Measurements from ENCODE around the gene PDXK.
A peak's percentile ranks its signal among the peaks of the same experiment; 100 is the strongest.

PDXK gene

DNA sequence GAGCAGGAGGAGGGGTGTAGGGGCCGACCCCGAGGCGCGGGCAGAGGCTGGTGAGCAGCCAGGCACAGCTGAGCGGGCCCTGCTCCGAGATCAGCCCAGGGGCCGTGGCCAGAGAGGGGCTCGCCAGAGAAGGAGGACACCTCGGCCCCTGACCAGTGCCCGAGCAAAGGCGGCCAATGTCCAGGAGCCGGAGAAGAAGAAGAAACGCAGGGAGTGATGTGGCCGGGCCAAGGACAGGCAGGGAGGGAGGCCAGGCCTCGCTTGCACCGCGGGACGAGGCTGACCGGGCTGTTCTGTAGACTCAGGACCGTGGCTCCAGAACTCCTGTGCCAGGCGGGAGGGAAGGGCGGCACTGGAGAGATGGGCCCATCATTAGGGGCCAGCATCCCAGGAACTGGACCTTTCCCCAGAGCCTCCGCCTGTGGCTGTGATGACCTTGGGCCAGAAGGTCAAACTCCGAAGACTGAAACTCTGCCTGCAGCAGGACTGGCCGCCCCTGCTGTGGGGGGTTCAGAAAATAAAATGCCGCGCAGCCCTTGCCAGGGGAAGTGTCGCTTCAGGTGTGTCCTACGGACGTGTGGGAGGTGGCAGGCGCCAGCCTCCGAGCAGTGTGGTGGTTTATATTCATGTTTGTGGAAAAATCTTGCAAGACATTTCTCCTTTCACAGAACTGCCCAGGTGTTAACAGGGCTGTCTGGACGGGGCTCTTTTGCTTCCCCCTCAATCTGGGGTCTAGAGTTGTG, 84.8 kb downstream of the PDXK start:
- no peak for DNase-seq (ENCODE audit: low spot score)

DNA sequence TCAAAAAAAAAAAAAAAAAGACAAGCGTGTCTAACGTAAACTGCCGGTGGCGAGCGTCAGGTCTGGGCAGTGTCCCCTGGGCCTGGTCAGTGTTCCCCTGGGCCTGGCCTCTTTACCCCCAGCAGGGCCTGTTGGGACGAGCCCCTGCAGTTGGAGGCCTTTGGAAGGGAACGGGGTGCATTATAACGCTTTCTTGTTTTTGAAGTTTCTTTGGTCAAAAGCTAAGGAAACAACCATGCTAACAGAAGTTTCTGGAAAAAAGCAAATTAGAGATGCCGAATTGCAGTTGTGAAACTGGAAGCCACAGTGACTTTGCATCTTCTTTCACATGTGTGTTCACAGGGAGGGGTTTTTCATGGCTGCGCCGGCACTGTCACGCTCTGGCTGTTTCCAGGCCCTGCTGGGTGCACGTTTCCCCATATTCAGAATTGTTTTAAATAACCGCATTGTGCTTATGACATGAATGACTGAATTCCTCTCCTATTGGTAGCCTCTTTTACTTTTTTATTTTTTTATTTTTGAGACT, 86.4 kb downstream of the PDXK start:
- DNase-seq (ENCODE audit: low spot score): no peak

DNA sequence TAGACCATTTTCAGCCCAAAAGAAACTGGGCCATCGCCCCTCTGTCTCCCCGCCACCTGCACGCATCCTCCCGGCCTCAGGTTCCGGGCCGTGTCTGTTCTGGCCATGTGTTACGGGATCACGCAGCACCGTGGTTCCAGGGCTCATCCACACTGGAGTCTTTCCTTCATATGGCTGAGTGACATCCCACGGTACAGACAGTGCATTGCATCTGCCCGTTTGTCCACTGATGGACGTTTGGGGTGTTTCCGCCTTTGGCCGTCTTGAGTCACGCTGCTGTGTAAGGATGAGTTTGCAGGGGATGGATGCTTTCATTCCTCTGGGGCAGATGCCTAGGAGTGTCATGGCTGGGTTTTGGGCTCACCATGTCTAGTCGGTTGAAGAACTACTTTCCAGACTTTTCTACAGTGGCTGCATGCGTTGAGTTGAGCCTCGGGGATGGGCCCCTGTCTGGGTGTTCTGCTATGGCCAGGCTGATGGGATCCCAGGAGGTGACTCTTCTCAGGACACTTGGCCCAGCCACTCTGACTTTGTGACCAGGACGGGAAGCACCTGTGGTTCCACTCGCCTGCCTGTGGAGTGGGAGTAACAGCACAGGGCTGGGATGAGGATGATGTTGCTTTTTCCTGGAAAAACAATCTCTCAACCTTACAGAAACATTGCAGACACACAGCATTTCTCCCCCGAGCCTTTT, 87.2 kb downstream of the PDXK start:
- DNase-seq (ENCODE audit: low spot score): no peak

DNA sequence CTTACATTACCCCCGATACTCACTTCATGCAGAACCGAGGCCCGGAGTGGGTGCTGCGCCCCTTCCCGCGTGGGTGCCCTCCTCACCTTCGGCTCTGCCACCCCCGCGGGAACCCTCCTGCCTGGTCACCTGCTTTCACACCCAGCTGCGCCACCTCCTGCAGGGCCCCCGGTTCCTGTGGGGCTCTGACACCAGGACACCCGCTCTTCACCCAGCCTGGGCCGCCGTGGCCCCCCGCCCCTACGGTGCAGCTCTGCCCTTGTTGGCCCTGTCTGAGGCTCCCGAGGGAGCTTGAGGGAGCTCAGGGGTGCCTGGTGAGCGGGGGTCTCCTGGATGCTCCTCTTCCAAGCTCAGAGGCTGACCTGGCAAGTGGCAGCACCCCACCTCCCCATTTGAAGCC, 89.4 kb downstream of the PDXK start:
- DNase-seq (ENCODE audit: low spot score): no peak

DNA sequence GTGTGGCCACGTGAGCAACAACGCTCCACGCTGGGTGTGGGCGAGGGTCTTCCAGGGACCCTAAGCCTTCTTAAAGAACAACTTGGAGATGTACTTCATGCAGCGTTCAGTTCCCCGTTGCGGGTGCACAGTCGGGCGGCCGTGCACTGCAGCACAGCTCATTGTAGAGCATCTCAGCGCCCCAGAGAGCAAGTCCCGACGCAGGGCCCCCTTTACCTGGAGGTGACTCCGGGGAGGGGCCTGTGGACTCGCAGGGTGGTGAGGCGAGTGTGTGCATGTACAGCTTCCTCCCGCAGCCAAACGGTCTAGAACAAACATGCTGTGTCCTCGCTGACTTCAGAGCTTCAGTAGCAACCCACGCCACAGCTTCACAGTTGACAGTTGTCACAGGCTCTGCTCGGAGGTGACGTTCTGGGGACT, 89.9 kb downstream of the PDXK start:
- no peak for DNase-seq (ENCODE audit: low spot score)

DNA sequence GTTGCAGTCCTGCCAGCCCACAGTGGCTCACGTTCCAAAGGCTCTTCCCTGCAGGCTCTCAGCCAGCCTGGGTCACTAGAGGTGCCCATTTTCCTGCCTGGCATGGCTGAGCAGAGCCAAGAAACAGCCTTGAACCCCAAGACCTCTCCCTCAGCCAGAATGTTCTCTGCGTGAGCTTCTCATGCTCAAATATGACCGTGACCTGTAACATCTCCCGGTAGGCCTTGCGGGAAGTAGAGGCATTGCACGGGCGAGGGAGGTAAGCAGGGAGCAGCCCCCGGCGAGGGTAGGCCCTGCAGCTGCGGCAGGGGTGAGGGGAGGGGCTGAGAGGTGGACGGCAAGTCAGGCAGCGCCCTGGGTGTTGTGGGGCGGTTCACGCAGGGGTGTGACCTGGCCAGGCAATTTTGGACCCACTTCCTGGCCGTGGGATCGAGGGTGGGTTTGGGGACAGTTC, 90.4 kb downstream of the PDXK start:
- DNase-seq (ENCODE audit: low spot score): no peak

DNA sequence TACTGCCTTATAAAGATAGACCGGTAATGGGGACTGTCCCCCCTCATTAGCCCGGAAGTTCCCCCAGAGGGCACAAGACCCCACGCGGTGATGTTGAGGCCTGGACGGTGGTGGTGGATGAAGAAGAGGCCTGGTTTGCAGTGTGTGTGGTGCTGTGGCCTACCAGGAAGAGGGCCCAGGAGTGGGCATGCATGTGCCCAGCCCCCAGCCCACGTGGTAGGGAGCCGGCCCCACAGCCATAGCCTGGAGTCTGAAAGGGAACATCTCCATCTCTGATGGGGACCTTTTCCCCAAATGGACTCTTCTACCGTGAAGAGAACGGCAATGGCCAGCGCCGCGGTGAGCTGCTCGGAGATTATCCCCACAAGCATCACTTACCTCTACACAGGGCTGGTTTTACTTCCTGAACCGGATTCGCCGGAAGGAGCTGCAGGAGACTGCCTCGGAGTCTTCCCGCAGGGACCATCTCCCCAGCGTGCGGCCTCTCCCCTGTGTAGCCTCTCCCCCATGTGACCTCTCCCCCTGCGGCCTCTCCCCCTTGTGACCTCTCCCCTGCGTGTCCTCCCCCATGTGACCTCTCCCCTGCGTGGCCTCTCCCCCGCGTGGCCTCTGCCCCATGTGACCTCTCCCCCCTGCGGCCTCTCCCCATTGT, 91.0 kb downstream of the PDXK start:
- no peak for DNase-seq (ENCODE audit: low spot score)

DNA sequence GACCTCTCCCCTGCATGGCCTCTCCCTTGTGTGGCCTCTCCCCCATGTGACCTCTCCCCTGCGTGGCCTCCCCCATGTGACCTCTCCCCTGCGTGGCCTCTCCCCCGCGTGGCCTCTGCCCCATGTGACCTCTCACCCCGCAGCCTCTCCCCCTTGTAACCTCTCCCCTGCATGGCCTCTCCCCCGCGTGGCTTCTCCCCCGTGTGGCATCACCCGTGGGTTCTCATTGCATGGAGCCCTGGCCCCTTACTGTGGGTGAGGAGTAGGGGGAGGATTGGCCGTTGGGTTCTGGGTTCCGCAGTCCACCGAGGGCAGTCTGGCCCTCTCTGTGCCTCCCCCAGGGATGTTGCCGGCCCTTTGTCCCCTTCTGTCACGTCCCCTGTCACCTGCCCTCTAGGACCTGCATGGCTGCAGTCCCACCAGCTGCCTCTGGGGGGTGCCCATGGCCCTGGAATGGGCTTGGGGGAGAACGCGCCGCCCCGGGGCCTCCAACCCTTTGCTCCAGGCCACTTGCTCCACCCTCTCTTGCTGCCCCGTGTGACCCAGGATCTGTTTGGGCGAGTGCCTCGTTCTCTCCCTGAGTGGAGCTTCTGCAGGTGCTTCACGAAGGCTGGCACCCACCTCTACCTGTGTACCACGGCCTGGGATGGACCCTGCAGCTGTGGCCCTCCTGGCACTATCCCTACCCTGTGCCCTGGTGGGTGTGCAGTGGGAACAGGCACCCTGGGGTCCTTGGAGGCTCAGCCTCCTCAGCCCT, 91.8 kb downstream of the PDXK start:
- DNase-seq (ENCODE audit: low spot score): peak; percentile 86

DNA sequence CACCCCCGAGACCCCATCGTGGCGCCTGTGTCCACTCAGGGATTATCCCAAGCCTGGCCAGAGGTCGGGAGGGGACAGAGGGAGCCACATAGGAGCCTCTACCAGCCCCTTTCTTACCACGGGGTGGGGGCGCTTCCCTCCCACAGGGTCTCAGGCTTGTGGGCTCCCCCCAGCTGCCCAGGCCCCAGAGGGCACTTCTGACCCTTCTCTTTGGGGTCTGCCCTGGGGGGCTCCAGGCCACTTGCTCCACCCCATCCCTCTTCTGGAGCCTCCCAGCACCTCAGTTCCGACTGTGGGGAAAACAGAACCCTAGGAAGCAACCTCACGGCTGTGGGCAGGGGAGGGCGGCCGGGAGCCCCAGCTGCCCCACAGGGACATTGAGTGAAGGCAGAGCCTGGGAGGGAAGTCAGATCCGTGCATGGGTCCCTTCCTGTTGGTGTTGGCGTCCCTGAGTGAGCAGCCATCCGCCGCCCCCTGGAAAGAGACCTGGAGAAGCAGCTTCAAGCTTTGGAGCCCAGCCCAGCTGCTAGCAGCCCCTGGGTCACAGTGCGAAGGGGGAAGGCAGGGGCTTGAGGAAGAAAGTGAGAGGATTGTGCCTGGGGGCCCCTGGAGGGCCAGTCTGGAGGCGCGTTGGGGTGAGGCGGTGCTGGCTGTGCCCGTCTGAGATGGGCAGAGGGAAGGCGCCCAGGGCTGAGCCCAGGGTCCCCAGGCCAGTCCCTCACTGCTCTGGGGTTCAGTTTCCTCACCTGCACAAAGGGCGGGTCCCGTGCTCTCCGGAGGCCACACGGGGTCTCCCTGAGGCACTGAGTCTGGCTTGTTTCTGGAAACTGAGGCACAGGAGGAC, 92.6 kb downstream of the PDXK start:
- no peak for DNase-seq (ENCODE audit: low spot score)

Measured in left forelimb (tissue), 1 donor.